ENCODE data around the gene PRR33.

Gene PRR33

GRCh38 chr11:1883346-1884302 is 8.1 kb downstream of the PRR33 start:
- H3K36me3 ChIP-seq (ENCODE audit: control insufficient read depth, insufficient read depth, low read length) = no peaks in the 10 kb centered on the region

DNA sequence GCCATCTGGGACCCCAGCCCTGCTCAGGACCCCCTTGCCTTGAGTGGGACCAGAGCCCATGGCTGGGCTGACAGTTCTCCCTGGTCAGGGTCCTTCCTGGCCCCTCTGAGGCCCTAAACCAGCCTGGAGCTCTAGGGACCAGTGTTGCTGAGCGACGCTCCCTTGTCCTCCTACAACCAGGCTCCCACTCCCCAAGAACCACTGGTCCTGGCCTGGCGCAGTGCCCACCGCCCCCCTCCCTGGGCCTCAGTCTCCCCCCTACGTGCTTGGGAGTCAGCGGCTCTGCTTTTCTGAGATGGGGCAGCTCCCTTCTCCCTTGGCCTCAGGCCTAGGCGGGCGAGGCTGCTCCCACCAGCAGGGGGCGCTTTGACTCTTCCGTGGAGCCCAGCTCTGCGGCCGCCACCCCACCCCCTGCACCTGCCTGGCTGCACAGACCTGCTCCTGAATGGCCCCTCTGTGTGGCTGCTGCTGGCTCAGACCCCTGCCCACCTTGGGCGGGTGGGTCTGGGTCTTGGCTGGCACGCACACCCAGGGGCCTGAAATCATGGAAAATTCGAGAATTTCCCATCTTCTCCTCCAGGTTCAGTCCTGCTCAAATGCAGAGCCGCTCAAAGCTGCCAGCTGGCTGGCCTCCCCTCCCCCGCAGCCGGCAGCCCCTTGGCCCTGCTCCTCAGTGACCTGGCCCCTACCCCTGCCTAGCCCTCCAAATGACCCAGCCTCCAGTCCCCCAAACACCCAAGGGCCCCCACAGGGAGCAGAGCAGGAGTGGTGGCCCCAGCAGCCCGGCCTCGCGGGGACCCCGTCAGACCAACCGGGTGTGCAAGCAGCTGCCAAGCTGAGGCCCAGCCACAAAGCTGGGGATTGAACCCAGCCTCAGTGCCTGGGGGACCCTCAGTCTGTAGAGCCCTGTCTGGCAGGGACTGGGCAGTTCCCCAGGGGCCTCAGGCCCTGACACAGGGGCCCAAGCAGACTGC is 9.1 kb downstream of the PRR33 start:
- H3K9me3 ChIP-seq (ENCODE audit: control insufficient read depth, insufficient read depth, low read depth, low read length) = no peaks in the 10 kb centered on the region
- H3K9ac ChIP-seq (ENCODE audit: low read length) = no peak overlapping the region
- H3K36me3 ChIP-seq (ENCODE audit: control insufficient read depth, insufficient read depth, low read length) = no peaks in the 10 kb centered on the region
- no peak overlapping the region for H3K4me3 ChIP-seq (ENCODE audit: low read depth, low read length)
- H3K27me3 ChIP-seq (ENCODE audit: control insufficient read depth, insufficient read depth, low read length) = peaks cover 6% of the 10 kb centered on the region; the same call in 1 of the 2 replicates
- H3K4me1 ChIP-seq (ENCODE audit: control insufficient read depth, insufficient read depth, low read length) = peaks cover 6% of the 10 kb centered on the region
- no peak overlapping the region for H3K27ac ChIP-seq (ENCODE audit: low read depth, low read length)

More at GRCh38 chr11:1883346-1884302, 8.1 kb downstream of the PRR33 start:
- H3K27me3 ChIP-seq (ENCODE audit: control insufficient read depth, insufficient read depth, low read length) = peaks cover 7% of the 10 kb centered on the region; the same call in 1 of the 2 replicates
- H3K4me3 ChIP-seq (ENCODE audit: low read depth, low read length) = no peak overlapping the region
- H3K27ac ChIP-seq (ENCODE audit: low read depth, low read length) = no peak overlapping the region
- H3K9me3 ChIP-seq (ENCODE audit: control insufficient read depth, insufficient read depth, low read depth, low read length) = no peaks in the 10 kb centered on the region
- no peak overlapping the region for H3K9ac ChIP-seq (ENCODE audit: low read length)
- H3K4me1 ChIP-seq (ENCODE audit: control insufficient read depth, insufficient read depth, low read length) = peaks cover 6% of the 10 kb centered on the region; the same call in 1 of the 2 replicates

DNA sequence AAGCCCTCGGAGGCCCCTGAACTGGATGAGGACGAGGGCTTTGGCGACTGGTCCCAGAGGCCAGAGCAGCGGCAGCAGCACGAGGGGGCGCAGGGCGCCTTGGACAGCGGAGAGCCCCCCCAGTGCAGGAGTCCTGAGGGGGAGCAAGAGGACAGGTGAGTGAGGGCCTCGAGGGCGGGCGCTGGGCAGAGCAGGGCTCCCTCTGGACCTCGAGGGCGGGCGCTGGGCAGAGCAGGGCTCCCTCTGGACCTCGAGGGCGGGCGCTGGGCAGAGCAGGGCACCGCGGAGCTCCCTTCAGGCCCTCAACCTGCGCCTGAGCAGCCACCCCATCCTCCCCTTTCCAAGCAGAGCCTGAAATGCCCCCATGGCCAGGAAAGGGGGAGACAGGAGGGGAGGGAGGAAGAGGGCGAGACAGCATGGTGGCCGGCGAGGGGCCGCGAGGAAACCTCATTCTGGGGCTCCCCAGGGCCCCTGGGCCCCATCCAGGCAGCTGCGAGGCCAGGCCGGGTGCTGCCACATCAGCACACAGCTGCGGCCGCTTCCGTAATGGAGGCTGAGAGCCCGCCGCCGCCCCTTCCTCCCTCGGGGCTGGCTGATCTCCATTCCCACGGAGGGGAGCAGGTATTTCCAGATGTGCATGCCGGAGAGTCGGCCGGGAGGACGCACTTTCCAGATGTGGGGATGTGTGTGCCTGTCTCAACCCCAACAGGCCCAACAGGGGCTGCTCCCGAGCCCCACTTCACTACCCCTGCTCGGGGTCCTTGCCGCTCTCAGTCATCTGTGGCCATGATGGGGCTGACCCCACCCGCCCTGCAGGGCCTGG is 10.0 kb downstream of the PRR33 start:
- H3K27me3 ChIP-seq (ENCODE audit: control insufficient read depth, insufficient read depth, low read length) = peaks cover 4% of the 10 kb centered on the region; the same call in 1 of the 2 replicates
- no peaks in the 10 kb centered on the region for H3K9me3 ChIP-seq (ENCODE audit: control insufficient read depth, insufficient read depth, low read depth, low read length)
- no peak overlapping the region for H3K4me3 ChIP-seq (ENCODE audit: low read depth, low read length)
- H3K36me3 ChIP-seq (ENCODE audit: control insufficient read depth, insufficient read depth, low read length) = no peaks in the 10 kb centered on the region
- peaks cover 12% of the 10 kb centered on the region for H3K4me1 ChIP-seq (ENCODE audit: control insufficient read depth, insufficient read depth, low read length)
- H3K9ac ChIP-seq (ENCODE audit: low read length) = no peak overlapping the region
- H3K27ac ChIP-seq (ENCODE audit: low read depth, low read length) = no peak overlapping the region

DNA sequence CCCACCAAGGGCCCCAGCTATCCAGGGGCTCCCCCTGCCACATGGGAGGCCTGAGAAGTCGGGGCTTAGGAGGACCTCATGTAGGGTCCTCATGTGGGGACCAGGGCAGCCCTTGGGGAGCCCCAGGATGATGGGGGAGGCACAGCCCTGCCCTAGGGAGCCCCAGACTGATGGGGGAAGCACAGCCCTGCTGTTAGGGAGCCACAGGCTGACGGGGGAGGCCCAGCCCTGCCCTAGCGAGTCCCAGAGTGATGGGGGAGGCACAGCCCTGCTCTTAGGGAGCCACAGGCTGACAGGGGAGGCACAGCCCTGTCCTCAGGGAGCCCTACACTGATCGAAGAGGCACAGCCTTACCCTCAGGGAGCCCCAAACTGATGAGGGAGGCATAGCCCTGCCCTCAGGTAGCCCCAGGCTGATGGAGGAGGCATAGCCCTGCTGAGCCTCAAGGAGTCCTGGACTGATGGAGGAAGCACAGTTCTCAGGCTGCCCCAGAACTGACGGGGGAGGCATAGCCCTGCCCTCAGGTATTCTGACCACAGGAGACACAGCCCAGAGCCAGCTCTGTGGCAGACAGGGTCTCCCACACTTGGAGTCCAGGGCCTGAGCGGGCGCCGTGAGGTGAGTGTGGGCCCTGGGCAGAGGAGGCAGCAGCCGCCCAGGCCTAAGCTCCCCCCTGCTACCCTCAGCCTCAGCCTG is 10.8 kb downstream of the PRR33 start:
- H3K27ac ChIP-seq (ENCODE audit: low read depth, low read length) = no peak overlapping the region
- H3K4me1 ChIP-seq (ENCODE audit: control insufficient read depth, insufficient read depth, low read length) = peaks cover 20% of the 10 kb centered on the region
- no peaks in the 10 kb centered on the region for H3K9me3 ChIP-seq (ENCODE audit: control insufficient read depth, insufficient read depth, low read depth, low read length)
- no peak overlapping the region for H3K9ac ChIP-seq (ENCODE audit: low read length)
- no peaks in the 10 kb centered on the region for H3K36me3 ChIP-seq (ENCODE audit: control insufficient read depth, insufficient read depth, low read length)
- no peak overlapping the region for H3K4me3 ChIP-seq (ENCODE audit: low read depth, low read length)
- H3K27me3 ChIP-seq (ENCODE audit: control insufficient read depth, insufficient read depth, low read length) = peaks cover 3% of the 10 kb centered on the region; the same call in 1 of the 2 replicates

DNA sequence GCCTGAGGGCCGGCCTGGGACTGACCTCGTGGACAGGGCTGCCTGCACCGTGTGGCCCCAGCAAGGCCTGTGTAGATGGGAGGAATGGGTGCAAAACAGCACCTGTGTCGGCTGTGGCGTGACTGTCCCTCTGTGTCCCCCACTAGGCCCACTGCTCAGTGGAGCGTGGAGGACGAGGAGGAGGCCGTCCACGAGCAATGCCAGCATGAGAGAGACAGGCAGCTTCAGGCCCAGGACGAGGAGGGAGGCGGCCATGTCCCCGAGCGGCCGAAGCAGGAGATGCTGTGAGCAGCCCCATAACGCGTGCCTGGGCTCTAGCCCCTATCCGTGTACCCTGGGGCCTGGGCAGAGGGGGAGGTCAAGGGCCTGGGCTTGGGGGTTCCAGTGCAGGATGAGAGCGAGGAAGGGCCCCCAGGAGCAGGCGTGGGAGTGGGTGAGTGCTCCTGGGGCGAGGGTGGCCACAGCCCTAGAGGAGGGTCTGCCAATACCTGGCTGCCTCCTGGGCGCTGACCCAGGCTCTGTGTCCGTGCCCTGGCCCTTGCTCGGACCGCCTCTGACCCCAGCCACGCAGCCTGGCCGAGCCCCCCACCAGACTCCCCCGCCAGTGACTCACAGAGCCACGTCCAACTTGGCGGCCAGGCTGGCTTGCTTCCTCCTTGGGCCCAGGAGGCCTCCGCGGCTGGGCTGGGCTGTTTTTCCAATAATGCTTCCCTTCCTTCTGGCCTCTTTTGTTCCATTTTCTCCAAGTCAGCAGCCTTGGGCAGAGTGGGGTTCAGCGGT is 11.6 kb downstream of the PRR33 start:
- Histone ChIP-seq H3K27me3 (ENCODE audit: control insufficient read depth, insufficient read depth, low read length) (no peaks in the 10 kb centered on the region; the same call in 1 of the 2 replicates), H3K9ac (ENCODE audit: low read length) (no peak overlapping the region), H3K36me3 (ENCODE audit: control insufficient read depth, insufficient read depth, low read length) (no peaks in the 10 kb centered on the region), H3K4me1 (ENCODE audit: control insufficient read depth, insufficient read depth, low read length) (peaks cover 20% of the 10 kb centered on the region), H3K4me3 (ENCODE audit: low read depth, low read length) (no peak overlapping the region), H3K27ac (ENCODE audit: low read depth, low read length) (no peak overlapping the region), H3K9me3 (ENCODE audit: control insufficient read depth, insufficient read depth, low read depth, low read length) (no peaks in the 10 kb centered on the region)

- Histone ChIP-seq H3K27me3 (ENCODE audit: control insufficient read depth, insufficient read depth, low read length) (no peaks in the 10 kb centered on the region), H3K4me3 (ENCODE audit: low read depth, low read length) (no peak overlapping the region), H3K36me3 (ENCODE audit: control insufficient read depth, insufficient read depth, low read length) (no peaks in the 10 kb centered on the region), H3K27ac (ENCODE audit: low read depth, low read length) (no peak overlapping the region), H3K4me1 (ENCODE audit: control insufficient read depth, insufficient read depth, low read length) (peaks cover 20% of the 10 kb centered on the region), H3K9me3 (ENCODE audit: control insufficient read depth, insufficient read depth, low read depth, low read length) (no peaks in the 10 kb centered on the region), H3K9ac (ENCODE audit: low read length) (no peak overlapping the region)
These were observed 12.3 kb downstream of the PRR33 start for GRCh38 chr11:1879342-1879940.

- H3K27ac ChIP-seq (ENCODE audit: low read depth, low read length) = no peak overlapping the region
- no peak overlapping the region for H3K4me3 ChIP-seq (ENCODE audit: low read depth, low read length)
- H3K4me1 ChIP-seq (ENCODE audit: control insufficient read depth, insufficient read depth, low read length) = peaks cover 20% of the 10 kb centered on the region
- H3K36me3 ChIP-seq (ENCODE audit: control insufficient read depth, insufficient read depth, low read length) = no peaks in the 10 kb centered on the region
- no peaks in the 10 kb centered on the region for H3K9me3 ChIP-seq (ENCODE audit: control insufficient read depth, insufficient read depth, low read depth, low read length)
- no peaks in the 10 kb centered on the region for H3K27me3 ChIP-seq (ENCODE audit: control insufficient read depth, insufficient read depth, low read length)
- H3K9ac ChIP-seq (ENCODE audit: low read length) = no peak overlapping the region
These were observed 13.3 kb downstream of the PRR33 start for GRCh38 chr11:1878137-1879031.

DNA sequence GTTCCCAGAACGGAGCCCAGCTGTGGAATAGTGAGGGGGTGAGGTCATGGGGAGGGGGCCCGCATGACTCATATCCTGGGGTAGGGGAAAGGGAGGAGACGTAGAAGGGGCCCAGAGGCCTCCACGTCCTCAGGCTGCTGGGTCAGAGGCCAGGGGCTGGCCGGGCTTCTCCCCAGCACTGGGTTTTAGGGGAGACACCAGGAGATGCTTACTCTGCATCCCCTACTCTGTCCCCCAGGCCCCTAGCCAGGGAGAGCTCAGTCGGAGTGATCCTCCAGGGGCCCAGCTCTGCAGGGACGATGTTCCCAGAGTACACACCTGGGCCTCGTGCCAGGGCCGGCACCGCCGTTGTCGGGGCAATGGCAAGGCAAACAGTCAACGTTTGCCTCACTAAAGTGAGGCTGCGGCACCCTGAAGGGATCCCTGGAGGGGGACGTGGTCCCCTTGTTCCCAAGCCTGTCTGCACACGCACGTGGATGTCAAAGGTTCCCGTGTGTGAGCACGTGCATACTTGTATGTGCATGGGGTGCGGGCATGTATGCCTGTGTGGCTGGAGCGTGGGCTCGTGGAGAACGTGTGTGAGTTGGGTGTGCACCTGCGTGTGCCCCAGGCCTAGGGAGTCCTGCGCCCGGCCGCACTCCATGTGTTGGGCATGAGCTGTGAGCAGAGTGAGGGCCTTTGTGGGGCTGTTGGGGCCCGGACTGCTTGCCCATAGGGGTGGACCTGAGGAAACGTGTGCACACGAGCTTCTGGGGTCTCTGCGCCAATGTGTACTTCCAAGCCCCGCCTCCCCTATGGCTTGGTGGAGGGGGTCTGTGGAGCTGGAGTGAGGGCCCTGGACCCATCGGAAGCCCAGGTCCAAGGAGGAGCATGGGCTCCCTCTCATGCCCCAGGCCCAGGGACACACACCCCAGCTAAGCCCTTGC is 14.2 kb downstream of the PRR33 start:
- Histone ChIP-seq H3K9ac (ENCODE audit: low read length) (peak overlapping the region; percentile 24), H3K4me3 (ENCODE audit: low read depth, low read length) (no peak overlapping the region), H3K9me3 (ENCODE audit: control insufficient read depth, insufficient read depth, low read depth, low read length) (no peaks in the 10 kb centered on the region), H3K27me3 (ENCODE audit: control insufficient read depth, insufficient read depth, low read length) (no peaks in the 10 kb centered on the region), H3K36me3 (ENCODE audit: control insufficient read depth, insufficient read depth, low read length) (no peaks in the 10 kb centered on the region), H3K27ac (ENCODE audit: low read depth, low read length) (no peak overlapping the region; the same call in 1 of the 2 replicates), H3K4me1 (ENCODE audit: control insufficient read depth, insufficient read depth, low read length) (peaks cover 16% of the 10 kb centered on the region; the same call in 1 of the 2 replicates)

Measured in HUES6 (cell line).